HEK293 (cell line): ENCODE results near the gene SRD5A1.

Source experiments
- CTCF ChIP-seq: fragments of 450-650 bp; formaldehyde crosslinking; IDR thresholded peaks from 2 replicates; pipeline ENCODE4 v1.5.1; 2016; ENCODE audit warnings: missing biosample characterization, missing genetic modification characterization
- PRDM1 ChIP-seq: fragments of 450-650 bp; formaldehyde crosslinking; IDR thresholded peaks from 2 replicates; pipeline ENCODE4; 2016; ENCODE audit warnings: missing biosample characterization, missing genetic modification characterization
- TRIM28 ChIP-seq: IDR thresholded peaks from 2 replicates; pipeline ENCODE4 v1.6.1; 2011; ENCODE audit warnings: low read length, control low read depth, borderline replicate concordance
- ZNF157 ChIP-seq: fragments of 450-650 bp; formaldehyde crosslinking; IDR thresholded peaks from 2 replicates; pipeline ENCODE4 v1.5.1; 2016; ENCODE audit warnings: missing biosample characterization, missing genetic modification characterization
- ZNF292 ChIP-seq: fragments of 450-650 bp; formaldehyde crosslinking; IDR thresholded peaks from 2 replicates; pipeline ENCODE4 v1.5.1; 2016; ENCODE audit warnings: low read depth, missing biosample characterization, missing genetic modification characterization, borderline replicate concordance
- ZNF423 ChIP-seq: fragments of 450-650 bp; formaldehyde crosslinking; IDR thresholded peaks from 2 replicates; pipeline ENCODE4 v1.5.1; 2016; ENCODE audit warnings: missing biosample characterization, missing genetic modification characterization
- ZNF529 ChIP-seq: fragments of 450-650 bp; formaldehyde crosslinking; IDR thresholded peaks from 2 replicates; pipeline ENCODE4 v1.5.1; 2017; ENCODE audit warnings: missing genetic modification characterization, missing biosample characterization; ENCODE audit not compliant: insufficient replicate concordance
- ZNF701 ChIP-seq: fragments of 450-650 bp; formaldehyde crosslinking; IDR thresholded peaks from 2 replicates; pipeline ENCODE4 v1.5.1; 2016; ENCODE audit warnings: missing biosample characterization, missing genetic modification characterization
- ZNF785 ChIP-seq: fragments of 450-650 bp; formaldehyde crosslinking; IDR thresholded peaks from 2 replicates; pipeline ENCODE4 v1.5.1; 2016; ENCODE audit warnings: missing biosample characterization, missing genetic modification characterization
- ZSCAN30 ChIP-seq: fragments of 450-650 bp; IDR thresholded peaks from 2 replicates; pipeline ENCODE4 v1.5.1; 2018; ENCODE audit warnings: missing biosample characterization, mild to moderate bottlenecking, missing genetic modification characterization, moderate library complexity

DNA sequence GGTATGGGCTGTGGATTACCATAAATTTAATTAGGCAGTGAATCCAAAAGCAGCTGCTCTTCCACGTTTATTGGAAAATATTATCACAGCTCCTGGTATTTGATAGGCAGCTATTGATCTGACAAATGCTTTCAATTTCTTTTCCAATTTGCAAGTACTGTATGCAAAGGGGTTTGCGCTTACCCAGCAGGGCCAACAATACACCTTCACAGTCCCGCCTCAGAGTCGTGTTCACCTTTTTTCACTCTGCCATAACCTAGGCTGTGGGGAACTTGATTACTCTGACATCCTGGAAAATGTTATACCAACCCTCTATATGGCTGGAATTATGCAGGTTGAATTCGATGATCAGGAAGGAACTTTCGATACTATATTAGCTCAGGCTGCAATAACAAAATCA, 47.7 kb downstream of the SRD5A1 start:
- TF ChIP-seq CTCF (tag by site-specific recombination) = no peak
- TF ChIP-seq ZNF292 = no peak
- no peak for TF ChIP-seq ZNF529
- no peak for TF ChIP-seq ZSCAN30
- TF ChIP-seq TRIM28 = no peak
- TF ChIP-seq ZNF423 (tag by site-specific recombination) = no peak
- no peak for TF ChIP-seq PRDM1 (tag by site-specific recombination)
- TF ChIP-seq ZNF701 (tag by site-specific recombination) = no peak
- peak; percentile 98 for TF ChIP-seq ZNF157 (tag by site-specific recombination)
- TF ChIP-seq ZNF785 = no peak
